Activated CD4-positive, alpha-beta T cell treated with anti-CD3 and anti-CD28 coated beads for 36 hours (primary cell): Measurements from ENCODE around the gene DAW1. TPM values are rescaled to one million over a fixed set of nuclear protein-coding genes. Genes with fewer than 3 reads are reported as not detected.
A peak's percentile ranks its signal among the peaks of the same experiment; 100 is the strongest.

Source experiments
- ATAC-seq: fragments of 200-7000 bp; cut with Tn5 transposase; one replicate; pipeline ENCODE4 v1.10.0; 2021; ENCODE audit warnings: mild to moderate bottlenecking, moderate library complexity
- CTCF ChIA-PET: fragments of 350-600 bp; sonication (Branson Sonifier 250); formaldehyde crosslinking; loops from one replicate; lab custom pipeline; 2021; ENCODE audit warnings: antibody characterized with exemption; lab: Charles Lee
- POLR2A ChIA-PET: fragments of 350-600 bp; sonication (Branson Sonifier 250); formaldehyde crosslinking; loops from one replicate; lab custom pipeline; 2021; ENCODE audit warnings: antibody characterized with exemption, inconsistent platforms; lab: Charles Lee
- DNase-seq: peaks from one replicate; pipeline ENCODE4 v3.0.0-alpha.2; 2020
- H3K27ac Mint-ChIP-seq: one replicate; pipeline ENCODE4 v1.8.0; 2021; ENCODE audit warnings: mixed read lengths
- H3K27me3 Mint-ChIP-seq: one replicate; pipeline ENCODE4 v1.8.0; 2021; ENCODE audit warnings: mixed read lengths
- H3K36me3 Mint-ChIP-seq: one replicate; pipeline ENCODE4 v1.8.0; 2021; ENCODE audit warnings: low read depth, mixed read lengths
- H3K4me1 Mint-ChIP-seq: one replicate; pipeline ENCODE4 v1.8.0; 2021; ENCODE audit warnings: mixed read lengths
- H3K4me3 Mint-ChIP-seq: one replicate; pipeline ENCODE4 v1.8.0; 2021; ENCODE audit warnings: mild to moderate bottlenecking, moderate library complexity, mixed read lengths
- H3K9me3 Mint-ChIP-seq: one replicate; pipeline ENCODE4 v1.8.0; 2021; ENCODE audit warnings: low read depth, mixed read lengths
- intact Hi-C, 2 experiments: fragments of 100-400 bp; cut with DNase I in 1 of 2; cut with micrococcal nuclease in 1 of 2; formaldehyde crosslinking; loops; one replicate each; pipeline versions ENCODE4 v1.14.2 to v1.15.1; 2022 to 2024; cut with DNase I, micrococcal nuclease
- total RNA-seq, 2 experiments: library from RNA; stranded (reverse); gene quantifications; one replicate each; pipeline ENCODE4 v1.2.3, GENCODE V29; 2021

Gene DAW1
- not detected for total RNA-seq

GRCh38 chr2:227871375-227871791 lies at the start of gene DAW1:
Gene DAW1 (plus strand): TSS chr2:227871631. CDS start chr2:227871690, 59 bp downstream.
- Mint-ChIP-seq H3K9me3 (no peaks in the 10 kb centered on the region), H3K27ac (no peak within 1 kb of the TSS), H3K36me3 (no peaks in the 10 kb centered on the region), H3K27me3 (peaks cover 38% of the 10 kb centered on the region), H3K4me1 (no peaks in the 10 kb centered on the region), H3K4me3 (no peak within 1 kb of the TSS)
- ATAC-seq (peak; percentile 77), DNase-seq (peak; percentile 63)
- intact Hi-C loops = no loop called here
- ChIA-PET CTCF (interaction anchor here (1.0 to 1.1 kb wide), 2 partner anchors 9 to 213 kb away, joined by 3 to 4 read pairs; no protein-coding TSS in a partner anchor), POLR2A (no interaction called here)

- ChIA-PET POLR2A (no interaction called here), CTCF (no interaction called here)
- H3K27me3 Mint-ChIP-seq = peaks cover 17% of the 10 kb centered on the region
- DNase-seq (no peak), ATAC-seq (no peak)
- no peak overlapping the region for H3K27ac Mint-ChIP-seq
- H3K4me3 Mint-ChIP-seq = no peak overlapping the region
- H3K4me1 Mint-ChIP-seq = peaks cover 32% of the 10 kb centered on the region
- no peaks in the 10 kb centered on the region for H3K36me3 Mint-ChIP-seq
- peaks cover 5% of the 10 kb centered on the region for H3K9me3 Mint-ChIP-seq
- intact Hi-C loops = no loop called here
These were observed 48.9 kb upstream of the DAW1 start for GRCh38 chr2:227822416-227823003.

GRCh38 chr2:227823922-227824321 lies 47.5 kb upstream of the DAW1 start:
- Mint-ChIP-seq H3K27ac (no peak overlapping the region), H3K36me3 (no peaks in the 10 kb centered on the region), H3K4me1 (peaks cover 18% of the 10 kb centered on the region), H3K4me3 (no peak overlapping the region), H3K27me3 (peaks cover 17% of the 10 kb centered on the region), H3K9me3 (peaks cover 5% of the 10 kb centered on the region)
- POLR2A ChIA-PET = no interaction called here
- ATAC-seq = no peak
- intact Hi-C loops = no loop called here
- CTCF ChIA-PET = no interaction called here
- no peak for DNase-seq

- ChIA-PET POLR2A (no interaction called here), CTCF (no interaction called here)
- Mint-ChIP-seq H3K27ac (no peak overlapping the region), H3K9me3 (peaks cover 5% of the 10 kb centered on the region), H3K27me3 (peaks cover 17% of the 10 kb centered on the region), H3K4me3 (no peak overlapping the region), H3K36me3 (no peaks in the 10 kb centered on the region), H3K4me1 (peaks cover 15% of the 10 kb centered on the region)
- no peak for ATAC-seq
- no peak for DNase-seq
- intact Hi-C loops = no loop called here
These were observed 46.7 kb upstream of the DAW1 start for GRCh38 chr2:227824711-227825110.

- Mint-ChIP-seq H3K9me3 (peaks cover 3% of the 10 kb centered on the region), H3K4me3 (no peak overlapping the region), H3K36me3 (no peaks in the 10 kb centered on the region), H3K27me3 (peaks cover 12% of the 10 kb centered on the region), H3K4me1 (peaks cover 10% of the 10 kb centered on the region), H3K27ac (no peak overlapping the region)
- ChIA-PET POLR2A (no interaction called here), CTCF (interaction anchor here (0.7 kb wide), 1 partner anchor 36 kb away, joined by 3 read pairs; no protein-coding TSS in a partner anchor)
- ATAC-seq = no peak
- intact Hi-C loops = no loop called here
- DNase-seq = peak; percentile 12
These were observed 45.4 kb upstream of the DAW1 start for GRCh38 chr2:227826019-227826521.

- Mint-ChIP-seq H3K36me3 (no peaks in the 10 kb centered on the region), H3K4me3 (no peak overlapping the region), H3K4me1 (peaks cover 9% of the 10 kb centered on the region), H3K27me3 (peaks cover 8% of the 10 kb centered on the region), H3K27ac (no peak overlapping the region), H3K9me3 (no peaks in the 10 kb centered on the region)
- intact Hi-C loops = no loop called here
- POLR2A ChIA-PET = no interaction called here
- CTCF ChIA-PET = interaction anchor here (0.7 kb wide), 1 partner anchor 36 kb away, joined by 3 read pairs; no protein-coding TSS in a partner anchor
- ATAC-seq (no peak), DNase-seq (no peak)
These were observed 44.9 kb upstream of the DAW1 start for GRCh38 chr2:227826563-227826962.

- ChIA-PET CTCF (no interaction called here), POLR2A (no interaction called here)
- ATAC-seq = no peak
- no peak for DNase-seq
- Mint-ChIP-seq H3K27me3 (peaks cover 8% of the 10 kb centered on the region), H3K36me3 (no peaks in the 10 kb centered on the region), H3K9me3 (no peaks in the 10 kb centered on the region), H3K4me1 (peaks cover 9% of the 10 kb centered on the region), H3K4me3 (no peak overlapping the region), H3K27ac (no peak overlapping the region)
- intact Hi-C loops = no loop called here
These were observed 44.3 kb upstream of the DAW1 start for GRCh38 chr2:227827143-227827542.

- Mint-ChIP-seq H3K4me1 (peaks cover 9% of the 10 kb centered on the region), H3K4me3 (no peak overlapping the region), H3K36me3 (no peaks in the 10 kb centered on the region), H3K27ac (no peak overlapping the region), H3K27me3 (peaks cover 2% of the 10 kb centered on the region), H3K9me3 (no peaks in the 10 kb centered on the region)
- ChIA-PET CTCF (no interaction called here), POLR2A (no interaction called here)
- intact Hi-C loops = no loop called here
- DNase-seq (no peak), ATAC-seq (no peak)
These were observed 42.9 kb upstream of the DAW1 start for GRCh38 chr2:227828477-227828912.

GRCh38 chr2:227829337-227829736 lies 42.1 kb upstream of the DAW1 start:
- Mint-ChIP-seq H3K4me3 (no peak overlapping the region), H3K36me3 (no peaks in the 10 kb centered on the region), H3K27ac (no peak overlapping the region), H3K27me3 (no peaks in the 10 kb centered on the region), H3K9me3 (no peaks in the 10 kb centered on the region), H3K4me1 (peaks cover 9% of the 10 kb centered on the region)
- intact Hi-C loops = no loop called here
- ChIA-PET POLR2A (no interaction called here), CTCF (no interaction called here)
- DNase-seq (no peak), ATAC-seq (no peak)

- ChIA-PET POLR2A (interaction anchor here (0.7 kb wide), 1 partner anchor 26 kb away, joined by 3 read pairs; no protein-coding TSS in a partner anchor), CTCF (no interaction called here)
- H3K9me3 Mint-ChIP-seq = no peaks in the 10 kb centered on the region
- DNase-seq (no peak), ATAC-seq (no peak)
- no peaks in the 10 kb centered on the region for H3K36me3 Mint-ChIP-seq
- H3K4me3 Mint-ChIP-seq = no peak overlapping the region
- H3K27me3 Mint-ChIP-seq = peaks cover 2% of the 10 kb centered on the region
- no peaks in the 10 kb centered on the region for H3K4me1 Mint-ChIP-seq
- intact Hi-C loops = no loop called here
- H3K27ac Mint-ChIP-seq = no peak overlapping the region
These were observed 37.0 kb upstream of the DAW1 start for GRCh38 chr2:227834423-227834822.

- Mint-ChIP-seq H3K9me3 (no peaks in the 10 kb centered on the region), H3K36me3 (no peaks in the 10 kb centered on the region), H3K4me3 (no peak overlapping the region), H3K27ac (no peak overlapping the region), H3K27me3 (peaks cover 2% of the 10 kb centered on the region), H3K4me1 (no peaks in the 10 kb centered on the region)
- no peak for DNase-seq
- no peak for ATAC-seq
- intact Hi-C loops = no loop called here
- CTCF ChIA-PET = no interaction called here
- POLR2A ChIA-PET = interaction anchor here (0.7 kb wide), 1 partner anchor 25 kb away, joined by 3 read pairs; no protein-coding TSS in a partner anchor
These were observed 36.3 kb upstream of the DAW1 start for GRCh38 chr2:227834916-227835650.
